GM12878 (cell line): ENCODE measurements around the gene EIF1. TPM values are rescaled to one million over a fixed set of nuclear protein-coding genes. Genes with fewer than 3 reads are reported as not detected.

Experiments used
- ATAC-seq: fragments of 200-7000 bp; cut with Tn5 transposase; 3 replicates; pipeline ENCODE4 v1.9.1; 2020; ENCODE audit warnings: mild to moderate bottlenecking, moderate library complexity
- BruUV-seq: library from RNA; stranded (reverse); fragments of 400-500 nt; replicated peaks from 2 replicates; lab custom pipeline; 2021; lab: Mats Ljungman, UMichigan
- CTCF ChIA-PET: fragments of 300-600 bp; sonication (Branson Sonifier 250); formaldehyde crosslinking; extraction: SDS; loops from one replicate; lab custom pipeline; 2021; ENCODE audit warnings: inconsistent platforms; lab: Yijun Ruan, JAX
- POLR2A ChIA-PET: fragments of 350-600 bp; formaldehyde crosslinking; extraction: SDS; loops from one replicate; lab custom pipeline; 2021; ENCODE audit warnings: inconsistent platforms; lab: Charles Lee
- RAD21 ChIA-PET: fragments of 300-600 bp; sonication (Branson Sonifier 250); formaldehyde crosslinking; loops from one replicate; lab custom pipeline; 2023; ENCODE audit warnings: antibody characterized with exemption; ENCODE audit not compliant: unreplicated experiment; lab: Charles Lee
- SMC1A ChIA-PET: fragments of 300-600 bp; sonication (Branson Sonifier 250); formaldehyde crosslinking; loops from one replicate; lab custom pipeline; 2023; ENCODE audit not compliant: unreplicated experiment, uncharacterized antibody; lab: Charles Lee
- DNase-seq: peaks from one replicate; pipeline ENCODE4 v3.0.0-alpha.2; 2011; ENCODE audit warnings: low read depth, low spot score
- FAIRE-seq: peaks from 3 replicates; lab custom pipeline; 2011; peaks lifted over from hg19 to GRCh38; lab: Jason Lieb, UNC
- H2AFZ ChIP-seq: 2 replicates; pipeline ENCODE4 v1.6.0; 2011; ENCODE audit warnings: low read depth, low read length, control low read depth; ENCODE audit not compliant: control insufficient read depth
- H3K27ac ChIP-seq: 2 replicates; pipeline ENCODE4 v1.5.1; 2011; ENCODE audit warnings: control low read depth; ENCODE audit not compliant: control insufficient read depth, insufficient read depth
- H3K27me3 ChIP-seq, 2 experiments: replicated peaks in 1 of 2; 2 replicates each; pipeline versions ENCODE4 v1.6.0 to v1.6.1; 2011; ENCODE audit warnings: low read length in 1 of 2; ENCODE audit not compliant: control insufficient read depth in 2 of 2, insufficient read depth in 2 of 2
- H3K36me3 ChIP-seq, 2 experiments: 2 replicates each; pipeline ENCODE4 v1.5.1; 2011; ENCODE audit warnings: low read length in 1 of 2; ENCODE audit not compliant: control insufficient read depth in 2 of 2, insufficient read depth in 2 of 2
- H3K4me1 ChIP-seq: 2 replicates; pipeline ENCODE4 v1.6.1; 2011; ENCODE audit warnings: mild to moderate bottlenecking, low read length, moderate library complexity, mixed read lengths; ENCODE audit not compliant: control insufficient read depth, insufficient read depth
- H3K4me2 ChIP-seq: 2 replicates; pipeline ENCODE4 v1.6.0; 2011; ENCODE audit warnings: control low read depth; ENCODE audit not compliant: control insufficient read depth, insufficient read depth
- H3K4me3 ChIP-seq: fragments of 200-600 bp; sonication (generic); 2 replicates; pipeline ENCODE4 v1.5.1; 2016
- H3K79me2 ChIP-seq: 2 replicates; pipeline ENCODE4 v1.6.0; 2011; ENCODE audit warnings: low read length; ENCODE audit not compliant: control insufficient read depth, insufficient read depth
- H3K9ac ChIP-seq: 2 replicates; pipeline ENCODE4 v1.8.0; 2011; ENCODE audit warnings: low read length, control low read depth, mixed read lengths; ENCODE audit not compliant: control insufficient read depth, insufficient read depth
- H3K9me3 ChIP-seq: replicated peaks from 3 replicates; pipeline ENCODE4 v1.5.1; 2011; ENCODE audit warnings: mild to moderate bottlenecking, low read length; ENCODE audit not compliant: control insufficient read depth, insufficient read depth
- H4K20me1 ChIP-seq: 2 replicates; pipeline ENCODE4 v1.6.0; 2011; ENCODE audit not compliant: control insufficient read depth, insufficient read depth
- ETV6 ChIP-seq, 2 experiments: fragments of 450-650 bp in 1 of 2; IDR thresholded peaks in 1 of 2; conservative IDR thresholded peaks in 1 of 2; 2 replicates each; pipeline ENCODE4 v1.6.1; 2014; ENCODE audit warnings: antibody characterized with exemption in 1 of 2, borderline replicate concordance in 1 of 2, low read depth in 1 of 2, mild to moderate bottlenecking in 1 of 2, moderate library complexity in 1 of 2
- FOXM1 ChIP-seq: IDR thresholded peaks from 2 replicates; pipeline ENCODE4 v1.6.1; 2012; ENCODE audit warnings: low read depth, mild to moderate bottlenecking, inconsistent platforms, low read length, moderate library complexity
- IRF3 ChIP-seq: fragments of 450-650 bp; IDR thresholded peaks from 2 replicates; pipeline ENCODE4 v1.6.1; 2014; ENCODE audit warnings: mild to moderate bottlenecking
- MTA3 ChIP-seq: IDR thresholded peaks from 2 replicates; pipeline ENCODE4 v1.6.1; 2012; ENCODE audit warnings: low read length, inconsistent platforms, borderline replicate concordance
- NFXL1 ChIP-seq: fragments of 450-650 bp; IDR thresholded peaks from 2 replicates; pipeline ENCODE4 v1.6.1; 2017; ENCODE audit warnings: antibody characterized with exemption, mild to moderate bottlenecking, borderline replicate concordance
- NR2F1 ChIP-seq: fragments of 450-650 bp; conservative IDR thresholded peaks from 2 replicates; pipeline ENCODE4 v1.6.1; 2017; ENCODE audit warnings: mild to moderate bottlenecking
- POU2F2 ChIP-seq: IDR thresholded peaks from 3 replicates; pipeline ENCODE4 v1.6.1; 2011; ENCODE audit warnings: low read depth, mild to moderate bottlenecking, low read length, borderline replicate concordance
- ZNF687 ChIP-seq: fragments of 450-650 bp; IDR thresholded peaks from 2 replicates; pipeline ENCODE4 v1.6.1; 2017; ENCODE audit warnings: mild to moderate bottlenecking, moderate library complexity
- WGBS: methylation state at CpG from one replicate; pipeline ENCODE4 v1.1.6; 2016; ENCODE audit warnings: low lambda C conversion rate; ENCODE audit not compliant: insufficient replicate concordance, insufficient coverage; ENCODE audit errors: missing lambda C conversion rate; 5-methylcytosine and 5-hydroxymethylcytosine counted together
- in situ Hi-C: fragments of 300-500 bp; cut with MboI; formaldehyde crosslinking; loops from 9 replicates; pipeline ENCODE4 v1.14.3; 2018; ENCODE audit warnings: mixed read lengths
- intact Hi-C: fragments of 100-400 bp; cut with micrococcal nuclease; formaldehyde crosslinking; loops from one replicate; pipeline ENCODE4 v1.14.2; 2022; ENCODE audit not compliant: unreplicated experiment
- polyA plus RNA-seq, 11 experiments: library from polyadenylated mRNA; depleted of rRNA in 4 of 11; unstranded in 6 of 11; stranded (reverse) in 5 of 11; fragments of >200 nt; fragmentation: Nextera tagmentation in 4 of 11; fragmentation: Illumina TruSeq in 1 of 11; extraction: Ambion mirVana in 4 of 11; extraction: Trizol in 1 of 11; gene quantifications; 1 replicate in 1 of 11; 2 replicates in 10 of 11; pipeline versions ENCODE4 v1.2.1 to v1.2.3, GENCODE V29; 2011 to 2016; ENCODE audit warnings: inconsistent platforms in 2 of 11, missing spikeins in 2 of 11, low read depth in 1 of 11
- total RNA-seq, 4 experiments: library from RNA; depleted of rRNA in 3 of 4; stranded (reverse); fragments of >200 nt in 3 of 4; fragmentation: Illumina TruSeq in 1 of 4; extraction: Trizol in 1 of 4; gene quantifications; 2 replicates each; pipeline versions ENCODE4 v1.2.1 to v1.2.3, GENCODE V29; 2013 to 2021

EIF1 gene
- total and polyA plus RNA-seq, 10 of the 15 experiments (the other 5 are each of a cell fraction or from before 2014, with no cell fraction given) = 39.4 to 815 (median 480) TPM

- no peak for TF ChIP-seq MTA3
Measured at GRCh38 chr17:41681776-41682175, 6.9 kb upstream of the EIF1 start (continued).

- H2AFZ ChIP-seq = no peak overlapping the region
- H3K9me3 ChIP-seq = no peaks in the 10 kb centered on the region; the same call in 2 of the 3 replicates
- H3K9ac ChIP-seq = no peak overlapping the region
- no peak for ATAC-seq
- SMC1A ChIA-PET = interaction anchor here (1.1 to 7.5 kb wide), 3 partner anchors 12 to 239 kb away, joined by 3 to 57 read pairs (median 3); no protein-coding TSS in a partner anchor
- no peaks in the 10 kb centered on the region for H3K27me3 ChIP-seq
- no peaks in the 10 kb centered on the region for H4K20me1 ChIP-seq
- TF ChIP-seq ZNF687 (no peak), IRF3 (no peak), NFXL1 (no peak), NR2F1 (no peak), ETV6 (conservative IDR thresholded peaks at IDR 0.05 in 1 of 2, IDR thresholded peaks at IDR 0.05 in 1 of 2; ENCODE audit: borderline replicate concordance in 1 of 2, low read depth in 1 of 2) (no peak), FOXM1 (no peak), POU2F2 (no peak)
- intact Hi-C loops (no loop called here), in situ Hi-C loops (loop anchor here (25.0 kb wide), 2 partner anchors 1530 to 1680 kb away; partner anchors contain the start of gene TMEM106A)
- no peak overlapping the region for H3K4me3 ChIP-seq
- CTCF ChIA-PET = interaction anchor here (8.7 to 9.5 kb wide), 2 partner anchors 9 to 15 kb away, joined by 170 to 265 read pairs; partner anchors contain the start of gene EIF1
- no TSS peak for BruUV-seq
- POLR2A ChIA-PET = no interaction called here
- RAD21 ChIA-PET = interaction anchor here (5.4 kb wide), 1 partner anchor 12 kb away, joined by 38 read pairs; no protein-coding TSS in a partner anchor
- H3K4me2 ChIP-seq = no peak overlapping the region
- WGBS = 64% methylated on average over 5 of the region's 5 CpGs
- H3K27ac ChIP-seq = no peak overlapping the region
- no peak for FAIRE-seq
- DNase-seq = no peak
- H3K4me1 ChIP-seq = 0 out of 2 replicates have a peak, but pooled peaks cover 3% of the 10 kb centered on the region
- H3K79me2 ChIP-seq = no peaks in the 10 kb centered on the region
- H3K36me3 ChIP-seq = no peaks in the 10 kb centered on the region
Measured at GRCh38 chr17:41682631-41683030, 6.1 kb upstream of the EIF1 start.
